ENCODE data around the gene LGALS13. TPM values are rescaled to one million over a fixed set of nuclear protein-coding genes. Genes with fewer than 3 reads are reported as not detected.

Gene LGALS13
- total RNA-seq, 1 experiment from 2014 or later, result not detected

DNA sequence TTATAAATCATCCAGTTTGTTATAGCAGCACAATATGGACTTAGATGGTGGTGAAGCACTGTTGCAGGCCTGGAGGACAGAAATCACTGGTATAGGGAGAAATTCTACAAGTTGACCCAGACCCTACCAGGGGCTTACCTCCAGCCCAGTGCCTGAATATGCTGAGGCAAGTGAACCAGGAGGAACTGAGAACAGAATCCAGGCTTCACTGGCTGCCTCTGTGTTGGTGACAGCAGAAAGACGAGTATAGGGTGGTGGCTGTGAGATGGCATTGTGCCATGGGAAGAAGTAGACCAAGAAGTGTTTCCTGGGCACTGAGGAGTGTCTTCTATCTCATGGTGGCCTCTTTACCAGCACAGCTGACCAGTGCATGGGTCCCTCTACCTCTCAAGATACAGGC, 46.4 kb upstream of the LGALS13 start:
- TF ChIP-seq, protein P1, sequence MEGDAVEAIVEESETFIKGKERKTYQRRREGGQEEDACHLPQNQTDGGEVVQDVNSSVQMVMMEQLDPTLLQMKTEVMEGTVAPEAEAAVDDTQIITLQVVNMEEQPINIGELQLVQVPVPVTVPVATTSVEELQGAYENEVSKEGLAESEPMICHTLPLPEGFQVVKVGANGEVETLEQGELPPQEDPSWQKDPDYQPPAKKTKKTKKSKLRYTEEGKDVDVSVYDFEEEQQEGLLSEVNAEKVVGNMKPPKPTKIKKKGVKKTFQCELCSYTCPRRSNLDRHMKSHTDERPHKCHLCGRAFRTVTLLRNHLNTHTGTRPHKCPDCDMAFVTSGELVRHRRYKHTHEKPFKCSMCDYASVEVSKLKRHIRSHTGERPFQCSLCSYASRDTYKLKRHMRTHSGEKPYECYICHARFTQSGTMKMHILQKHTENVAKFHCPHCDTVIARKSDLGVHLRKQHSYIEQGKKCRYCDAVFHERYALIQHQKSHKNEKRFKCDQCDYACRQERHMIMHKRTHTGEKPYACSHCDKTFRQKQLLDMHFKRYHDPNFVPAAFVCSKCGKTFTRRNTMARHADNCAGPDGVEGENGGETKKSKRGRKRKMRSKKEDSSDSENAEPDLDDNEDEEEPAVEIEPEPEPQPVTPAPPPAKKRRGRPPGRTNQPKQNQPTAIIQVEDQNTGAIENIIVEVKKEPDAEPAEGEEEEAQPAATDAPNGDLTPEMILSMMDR (conservative IDR thresholded peaks at IDR 0.05), result no peak
- TF ChIP-seq EZH2 (IDR thresholded peaks at IDR 0.05; ENCODE audit: low read depth), result no peak
- CTCF ChIA-PET, result interaction anchor here (0.6 kb wide), 1 partner anchor 13 kb away, joined by 3 read pairs; no protein-coding TSS in a partner anchor

DNA sequence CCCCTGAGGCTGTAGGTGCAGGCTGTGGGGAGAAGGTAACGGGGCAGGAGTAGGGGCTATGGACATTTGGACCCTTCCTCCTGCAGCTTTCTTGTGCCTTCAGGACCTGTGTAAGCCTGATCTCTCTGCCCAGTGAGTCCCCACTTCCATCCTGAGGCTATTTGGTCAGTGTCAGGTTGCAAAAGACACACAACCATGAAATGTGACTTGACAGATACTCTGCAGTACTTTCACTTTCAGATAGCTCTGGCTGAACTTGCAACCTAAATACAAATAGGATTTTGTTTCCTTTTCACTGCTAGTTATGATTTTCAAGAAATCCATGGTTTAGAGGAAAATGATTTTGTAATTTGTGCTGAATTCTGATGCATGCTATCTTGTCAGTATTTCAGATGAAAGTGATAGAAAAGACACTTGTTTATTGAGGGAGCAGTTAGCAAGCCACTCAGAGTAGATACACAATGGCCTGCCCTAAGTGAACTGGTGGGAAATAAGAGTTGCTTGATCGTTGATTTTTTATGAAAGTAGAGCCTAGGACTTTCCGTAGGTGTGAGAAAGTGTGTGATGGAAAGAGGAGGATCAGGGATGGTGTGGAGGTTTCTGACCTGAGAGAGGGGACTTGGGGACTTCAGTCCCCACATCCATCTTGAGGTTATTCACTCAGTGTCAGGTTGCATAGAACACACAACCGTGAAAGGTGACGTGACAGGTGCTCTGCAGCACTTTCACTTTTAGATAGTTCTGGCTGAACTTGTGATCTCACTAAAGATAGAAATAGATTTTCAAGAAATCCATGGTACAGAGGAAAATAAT, 44.3 kb upstream of the LGALS13 start:
- peak; percentile 44 to 75 for DNase-seq
- no peaks in the 10 kb centered on the region for H3K9me2 ChIP-seq (ENCODE audit: insufficient read depth)
- peaks cover 30% of the 10 kb centered on the region for H3K27me3 ChIP-seq (ENCODE audit: insufficient read depth, low read depth)
- ChIA-PET CTCF (interaction anchor here (0.5 kb wide), 1 partner anchor 226 kb away, joined by 3 read pairs; no protein-coding TSS in a partner anchor), POLR2A (ENCODE audit: unreplicated experiment) (interaction anchor here (0.6 kb wide), 1 partner anchor 116 kb away, joined by 6 read pairs; no protein-coding TSS in a partner anchor)
- H3K36me3 ChIP-seq (ENCODE audit: low read depth), result no peaks in the 10 kb centered on the region
- no peaks in the 10 kb centered on the region for H3K79me2 ChIP-seq (ENCODE audit: low read depth)
- no peak overlapping the region for H3K4me3 ChIP-seq
- no peaks in the 10 kb centered on the region for H4K20me1 ChIP-seq (ENCODE audit: insufficient read depth)
- intact Hi-C loops (cut with micrococcal nuclease; ENCODE audit: unreplicated experiment), result loop anchor here (1.0 to 5.0 kb wide), 2 partner anchors 120 to 209 kb away; no protein-coding TSS in a partner anchor
- no TSS peak for BruUV-seq (replicated peaks)
- H3K9me3 ChIP-seq (ENCODE audit: insufficient read depth, low read depth), result no peaks in the 10 kb centered on the region
- no peak overlapping the region for H3K27ac ChIP-seq
- peaks cover 10% of the 10 kb centered on the region; the same call in 1 of the 2 replicates for H3K4me1 ChIP-seq (replicated peaks; ENCODE audit: insufficient read depth)
- H3K4me2 ChIP-seq, result peak overlapping the region; percentile 39
- TF ChIP-seq, protein P1 (conservative IDR thresholded peaks at IDR 0.05), result no peak
- TF ChIP-seq EZH2 (IDR thresholded peaks at IDR 0.05; ENCODE audit: low read depth), result no peak
- H2AFZ ChIP-seq, result no peak overlapping the region
- H3F3A ChIP-seq (ENCODE audit: insufficient read depth, low read depth), result no peaks in the 10 kb centered on the region

More for the DNA sequence above, 46.4 kb upstream of the LGALS13 start:
- intact Hi-C loops (cut with micrococcal nuclease; ENCODE audit: unreplicated experiment), result loop anchor here (5.0 kb wide), 1 partner anchor 211 kb away; no protein-coding TSS in a partner anchor
- no peaks in the 10 kb centered on the region for H4K20me1 ChIP-seq (ENCODE audit: insufficient read depth)
- no TSS peak for BruUV-seq (replicated peaks)
- H3K79me2 ChIP-seq (ENCODE audit: low read depth), result no peaks in the 10 kb centered on the region
- peaks cover 34% of the 10 kb centered on the region for H3K27me3 ChIP-seq (ENCODE audit: insufficient read depth, low read depth)
- H3K4me2 ChIP-seq, result no peak overlapping the region
- H3K9me3 ChIP-seq (ENCODE audit: insufficient read depth, low read depth), result no peaks in the 10 kb centered on the region
- H3K9me2 ChIP-seq (ENCODE audit: insufficient read depth), result no peaks in the 10 kb centered on the region
- POLR2A ChIA-PET (ENCODE audit: unreplicated experiment), result no interaction called here
- no peak overlapping the region for H3K4me3 ChIP-seq
- no peak for DNase-seq
- H3K4me1 ChIP-seq (replicated peaks; ENCODE audit: insufficient read depth), result peaks cover 10% of the 10 kb centered on the region; the same call in 1 of the 2 replicates
- H3K27ac ChIP-seq, result no peak overlapping the region
- no peak overlapping the region for H2AFZ ChIP-seq
- no peaks in the 10 kb centered on the region for H3F3A ChIP-seq (ENCODE audit: insufficient read depth, low read depth)
- no peaks in the 10 kb centered on the region for H3K36me3 ChIP-seq (ENCODE audit: low read depth)

DNA sequence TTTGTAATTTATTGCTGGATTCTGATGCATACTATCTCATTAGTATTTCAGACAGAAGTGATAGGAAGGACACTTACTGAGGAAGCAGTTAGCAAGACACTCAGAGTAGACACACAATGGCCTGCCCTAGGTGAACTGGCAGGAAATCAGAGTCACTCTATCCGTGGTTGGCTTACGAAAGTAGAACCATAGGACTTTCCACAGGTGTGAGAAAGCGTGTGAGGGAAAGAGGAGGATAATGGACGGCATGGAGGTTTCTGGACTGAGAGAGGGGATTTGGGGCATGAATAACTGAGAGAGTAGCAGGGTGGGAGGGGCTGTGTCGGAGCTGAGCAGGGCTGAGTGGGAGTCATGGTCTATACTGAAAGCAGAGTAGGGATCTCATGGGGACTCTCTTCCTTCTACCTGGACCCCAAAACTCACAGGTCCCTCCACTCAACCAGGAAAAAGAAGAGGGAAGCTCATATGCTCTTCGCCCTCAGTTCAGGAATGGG, 43.7 kb upstream of the LGALS13 start:
- BruUV-seq (replicated peaks), result no TSS peak
- DNase-seq, result no peak
- H3K27me3 ChIP-seq (ENCODE audit: insufficient read depth, low read depth), result peaks cover 23% of the 10 kb centered on the region
- CTCF ChIA-PET, result no interaction called here
- H3K4me1 ChIP-seq (replicated peaks; ENCODE audit: insufficient read depth), result peaks cover 12% of the 10 kb centered on the region
- peak overlapping the region; percentile 39; the same call in 1 of the 2 replicates for H3K4me2 ChIP-seq
- H3K27ac ChIP-seq, result no peak overlapping the region
- H3K36me3 ChIP-seq (ENCODE audit: low read depth), result no peaks in the 10 kb centered on the region
- POLR2A ChIA-PET (ENCODE audit: unreplicated experiment), result no interaction called here
- intact Hi-C loops (cut with micrococcal nuclease; ENCODE audit: unreplicated experiment), result loop anchor here (1.0 to 5.0 kb wide), 2 partner anchors 120 to 209 kb away; no protein-coding TSS in a partner anchor
- no peaks in the 10 kb centered on the region for H4K20me1 ChIP-seq (ENCODE audit: insufficient read depth)
- H3K9me3 ChIP-seq (ENCODE audit: insufficient read depth, low read depth), result no peaks in the 10 kb centered on the region
- no peak overlapping the region for H2AFZ ChIP-seq
- no peaks in the 10 kb centered on the region for H3F3A ChIP-seq (ENCODE audit: insufficient read depth, low read depth)
- no peak overlapping the region for H3K4me3 ChIP-seq
- H3K9me2 ChIP-seq (ENCODE audit: insufficient read depth), result no peaks in the 10 kb centered on the region
- no peaks in the 10 kb centered on the region for H3K79me2 ChIP-seq (ENCODE audit: low read depth)
- TF ChIP-seq EZH2 (IDR thresholded peaks at IDR 0.05; ENCODE audit: low read depth), result no peak
- TF ChIP-seq, protein P1 (conservative IDR thresholded peaks at IDR 0.05), result no peak
